HEK293 (cell line): ENCODE measurements around the gene OAT.

Experiments used
- CTCF ChIA-PET: fragments of 350-600 bp; formaldehyde crosslinking; extraction: SDS; loops from one replicate; lab custom pipeline; 2021; ENCODE audit warnings: antibody characterized with exemption; lab: Yijun Ruan, JAX
- POLR2A ChIA-PET: fragments of 300-600 bp; formaldehyde crosslinking; extraction: SDS; loops from one replicate; lab custom pipeline; 2020; ENCODE audit warnings: antibody characterized with exemption, inconsistent platforms; lab: Yijun Ruan, JAX
- H3K27ac ChIP-seq: fragments of 200-500 bp; sonication (Bioruptor generic); 2 replicates; pipeline ENCODE4 v1.5.1; 2014; ENCODE audit warnings: low read depth, low read length, control low read depth, inconsistent platforms; ENCODE audit errors: extremely low read depth
- H3K36me3 ChIP-seq, 2 experiments: fragments of 200-500 bp in 1 of 2; sonication (Bioruptor generic) in 1 of 2; 1 replicate in 1 of 2; 2 replicates in 1 of 2; pipeline ENCODE4 v1.5.1; 2014 to 2017; ENCODE audit warnings: inconsistent platforms in 2 of 2, low read length in 2 of 2; ENCODE audit not compliant: control insufficient read depth in 2 of 2, insufficient read depth in 1 of 2
- H3K4me1 ChIP-seq: fragments of 200-500 bp; sonication (Bioruptor generic); 2 replicates; pipeline ENCODE4 v1.5.1; 2014; ENCODE audit warnings: mild to moderate bottlenecking, low read length, inconsistent platforms; ENCODE audit not compliant: control insufficient read depth, insufficient read depth
- H3K4me3 ChIP-seq: 2 replicates; pipeline ENCODE4 v1.5.1; 2011; ENCODE audit warnings: low read depth, mild to moderate bottlenecking, control low read depth, low read length, moderate library complexity
- H3K9me3 ChIP-seq: fragments of 200-500 bp; sonication (Bioruptor generic); 2 replicates; pipeline ENCODE4 v1.5.1; 2014; ENCODE audit warnings: low read depth, low read length, inconsistent platforms; ENCODE audit not compliant: control insufficient read depth, insufficient read depth
- EGR2 ChIP-seq: fragments of 450-650 bp; formaldehyde crosslinking; IDR thresholded peaks from 2 replicates; pipeline ENCODE4 v1.5.1; 2016; ENCODE audit warnings: low read depth, missing biosample characterization, missing genetic modification characterization
- GLI2 ChIP-seq: fragments of 450-650 bp; formaldehyde crosslinking; IDR thresholded peaks from 2 replicates; pipeline ENCODE4; 2017; ENCODE audit warnings: missing biosample characterization, missing genetic modification characterization, low read depth, borderline replicate concordance
- GLIS1 ChIP-seq: fragments of 450-650 bp; formaldehyde crosslinking; IDR thresholded peaks from 2 replicates; pipeline ENCODE4 v1.5.1; 2016; ENCODE audit warnings: missing biosample characterization, missing genetic modification characterization
- HOXD13 ChIP-seq: sonication (generic); formaldehyde crosslinking; IDR thresholded peaks from 2 replicates; pipeline ENCODE4 v1.8.0; 2022; ENCODE audit warnings: missing genetic modification reagents, borderline replicate concordance
- SCRT2 ChIP-seq: fragments of 450-650 bp; formaldehyde crosslinking; IDR thresholded peaks from 2 replicates; pipeline ENCODE4 v1.5.1; 2016; ENCODE audit warnings: missing biosample characterization, missing genetic modification characterization
- SP3 ChIP-seq: fragments of 450-650 bp; formaldehyde crosslinking; IDR thresholded peaks from 2 replicates; pipeline ENCODE4 v1.5.1; 2016; ENCODE audit warnings: missing biosample characterization, missing genetic modification characterization
- TCF7L2 ChIP-seq: IDR thresholded peaks from 2 replicates; pipeline ENCODE4 v1.6.1; 2011; ENCODE audit warnings: low read depth, mild to moderate bottlenecking, inconsistent platforms, low read length, moderate library complexity, borderline replicate concordance
- WT1 ChIP-seq: fragments of 450-650 bp; formaldehyde crosslinking; IDR thresholded peaks from 2 replicates; pipeline ENCODE4 v1.5.1; 2016; ENCODE audit warnings: missing biosample characterization, missing genetic modification characterization
- ZBTB1 ChIP-seq: fragments of 450-650 bp; formaldehyde crosslinking; IDR thresholded peaks from 2 replicates; pipeline ENCODE4 v1.5.1; 2016; ENCODE audit warnings: missing biosample characterization, missing genetic modification characterization
- ZFP41 ChIP-seq: fragments of 450-650 bp; formaldehyde crosslinking; IDR thresholded peaks from 2 replicates; pipeline ENCODE4 v1.5.1; 2016; ENCODE audit warnings: missing biosample characterization, missing genetic modification characterization, borderline replicate concordance
- ZNF114 ChIP-seq: fragments of 450-650 bp; formaldehyde crosslinking; IDR thresholded peaks from 2 replicates; pipeline ENCODE4 v1.5.0; 2017; ENCODE audit warnings: missing biosample characterization, missing genetic modification characterization
- ZNF157 ChIP-seq: fragments of 450-650 bp; formaldehyde crosslinking; IDR thresholded peaks from 2 replicates; pipeline ENCODE4 v1.5.1; 2016; ENCODE audit warnings: missing biosample characterization, missing genetic modification characterization
- ZNF16 ChIP-seq: fragments of 450-650 bp; formaldehyde crosslinking; IDR thresholded peaks from 2 replicates; pipeline ENCODE4 v1.5.1; 2016; ENCODE audit warnings: low read depth, missing biosample characterization, missing genetic modification characterization
- ZNF202 ChIP-seq: fragments of 450-650 bp; formaldehyde crosslinking; IDR thresholded peaks from 2 replicates; pipeline ENCODE4 v1.5.1; 2016; ENCODE audit warnings: missing biosample characterization, missing genetic modification characterization, borderline replicate concordance
- ZNF23 ChIP-seq: fragments of 450-650 bp; formaldehyde crosslinking; IDR thresholded peaks from 2 replicates; pipeline ENCODE4 v1.5.1; 2016; ENCODE audit warnings: missing biosample characterization, missing genetic modification characterization, borderline replicate concordance
- ZNF24 ChIP-seq: fragments of 450-650 bp; formaldehyde crosslinking; IDR thresholded peaks from 2 replicates; pipeline ENCODE4 v1.5.1; 2016; ENCODE audit warnings: missing biosample characterization, missing genetic modification characterization
- ZNF274 ChIP-seq, 2 experiments: fragments of 200-500 bp in 1 of 2; fragments of 450-650 bp in 1 of 2; sonication (Bioruptor generic) in 1 of 2; formaldehyde crosslinking in 1 of 2; IDR thresholded peaks; 2 replicates each; pipeline versions ENCODE4 v1.5.1 to v1.6.1; 2014 to 2016; ENCODE audit warnings: borderline replicate concordance in 1 of 2, inconsistent platforms in 1 of 2, low read length in 1 of 2, missing biosample characterization in 1 of 2, missing genetic modification characterization in 1 of 2
- ZNF292 ChIP-seq: fragments of 450-650 bp; formaldehyde crosslinking; IDR thresholded peaks from 2 replicates; pipeline ENCODE4 v1.5.1; 2016; ENCODE audit warnings: low read depth, missing biosample characterization, missing genetic modification characterization, borderline replicate concordance
- ZNF341 ChIP-seq: fragments of 450-650 bp; formaldehyde crosslinking; IDR thresholded peaks from 2 replicates; pipeline ENCODE4; 2016; ENCODE audit warnings: low read depth, missing biosample characterization, missing genetic modification characterization
- ZNF350 ChIP-seq: fragments of 450-650 bp; formaldehyde crosslinking; IDR thresholded peaks from 2 replicates; pipeline ENCODE4 v1.5.0; 2017; ENCODE audit warnings: missing biosample characterization, mild to moderate bottlenecking, missing genetic modification characterization
- ZNF37A ChIP-seq: fragments of 450-650 bp; IDR thresholded peaks from 2 replicates; pipeline ENCODE4 v1.5.1; 2018; ENCODE audit warnings: missing biosample characterization, missing genetic modification characterization
- ZNF501 ChIP-seq: fragments of 450-650 bp; formaldehyde crosslinking; IDR thresholded peaks from 2 replicates; pipeline ENCODE4 v1.5.1; 2016; ENCODE audit warnings: missing biosample characterization, missing genetic modification characterization
- ZNF555 ChIP-seq: fragments of 450-650 bp; formaldehyde crosslinking; conservative IDR thresholded peaks from 2 replicates; pipeline ENCODE4 v1.5.1; 2017; ENCODE audit warnings: missing biosample characterization, mild to moderate bottlenecking, missing genetic modification characterization, inconsistent platforms
- ZNF560 ChIP-seq: fragments of 450-650 bp; formaldehyde crosslinking; IDR thresholded peaks from 2 replicates; pipeline ENCODE4 v1.5.1; 2017; ENCODE audit warnings: missing biosample characterization, missing genetic modification characterization, borderline replicate concordance
- ZNF621 ChIP-seq: fragments of 450-650 bp; formaldehyde crosslinking; IDR thresholded peaks from 2 replicates; pipeline ENCODE4 v1.5.1; 2017; ENCODE audit warnings: missing biosample characterization, missing genetic modification characterization
- ZNF776 ChIP-seq: fragments of 450-650 bp; formaldehyde crosslinking; IDR thresholded peaks from 2 replicates; pipeline ENCODE4 v1.5.0; 2017; ENCODE audit warnings: missing biosample characterization, missing genetic modification characterization, borderline replicate concordance
- ZXDB ChIP-seq: fragments of 450-650 bp; formaldehyde crosslinking; IDR thresholded peaks from 2 replicates; pipeline ENCODE4 v1.5.1; 2016; ENCODE audit warnings: missing biosample characterization, missing genetic modification characterization
- TF ChIP-seq, protein P1 (sequence below): fragments of 450-650 bp; formaldehyde crosslinking; IDR thresholded peaks from 2 replicates; pipeline ENCODE4 v1.5.1; 2016; ENCODE audit warnings: missing biosample characterization, missing genetic modification characterization

Gene OAT

DNA sequence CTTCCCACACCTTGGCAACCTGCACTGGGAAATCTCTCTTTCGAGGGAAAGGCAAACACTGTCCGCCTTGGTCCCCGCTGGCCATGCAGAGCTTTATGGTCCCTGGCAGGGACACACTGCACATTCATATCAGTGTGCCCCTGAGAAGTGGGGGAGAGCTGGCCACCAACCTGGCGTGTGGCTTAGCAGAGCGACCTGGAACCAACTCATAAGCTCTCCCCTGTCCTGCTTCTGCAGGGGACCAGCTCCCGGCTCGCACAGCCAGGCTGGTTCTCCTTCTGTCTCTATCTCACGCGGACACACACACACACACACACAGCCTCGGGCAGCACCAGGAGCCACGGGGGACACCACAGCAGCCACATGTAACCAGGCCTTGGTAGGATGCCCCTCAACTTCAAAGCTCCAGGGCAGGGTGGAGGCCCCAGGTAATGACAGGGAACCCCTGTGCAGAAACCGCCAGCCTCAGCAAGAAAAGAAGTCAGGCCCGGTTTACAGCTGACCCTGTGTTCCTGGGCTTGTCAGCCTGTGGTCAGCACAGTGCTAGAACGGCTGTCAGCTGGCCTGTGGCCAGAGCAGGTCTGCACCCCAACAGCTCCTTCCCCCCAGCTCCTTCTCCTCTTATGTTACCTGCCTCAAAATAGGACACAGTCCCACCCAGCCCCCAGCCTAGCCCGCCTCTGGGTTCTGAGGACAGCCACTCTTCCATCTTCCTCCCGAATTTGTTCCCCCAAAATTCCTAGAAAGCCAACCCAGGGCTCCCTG is 69.3 kb downstream of the OAT start:
- no peak for TF ChIP-seq ZNF341
- TF ChIP-seq ZNF114 (tag by site-specific recombination), result no peak
- TF ChIP-seq ZNF157 (tag by site-specific recombination), result no peak
- TF ChIP-seq HOXD13, result no peak
- TF ChIP-seq ZNF621 (tag by site-specific recombination), result no peak
- no peak for TF ChIP-seq ZNF350 (tag by site-specific recombination)
- TF ChIP-seq ZBTB1 (tag by site-specific recombination), result no peak
- no peak for TF ChIP-seq ZNF16
- H3K27ac ChIP-seq, result no peak overlapping the region
- H3K4me1 ChIP-seq, result no peaks in the 10 kb centered on the region; the same call in 1 of the 2 replicates
- H3K36me3 ChIP-seq, result no peaks in the 10 kb centered on the region
- ChIA-PET CTCF (interaction anchor here (1.4 to 1.6 kb wide), 2 partner anchors 40 to 354 kb away, joined by 6 to 8 read pairs; no protein-coding TSS in a partner anchor), POLR2A (no interaction called here)
- H3K9me3 ChIP-seq, result no peaks in the 10 kb centered on the region
- no peak overlapping the region for H3K4me3 ChIP-seq

DNA sequence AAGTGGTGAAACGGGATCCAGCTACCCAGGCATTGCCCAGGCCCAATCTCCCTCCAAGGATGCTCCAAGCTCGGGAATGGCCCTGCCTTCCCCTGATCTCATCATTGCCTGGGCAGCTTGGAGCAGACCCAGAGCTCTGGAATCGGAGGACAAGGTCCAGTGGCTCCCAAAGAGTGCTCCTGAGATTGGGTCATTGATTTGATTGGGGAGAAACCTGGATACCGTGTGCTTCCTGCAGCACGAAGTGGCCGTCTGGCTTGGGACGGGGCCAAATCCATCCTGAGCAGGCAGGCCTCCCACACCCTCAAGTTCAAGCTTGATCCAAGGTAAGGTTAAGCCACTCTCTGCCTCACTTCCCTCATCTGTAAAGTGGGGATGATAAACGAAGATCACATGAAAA is 69.9 kb downstream of the OAT start:
- H3K36me3 ChIP-seq, result no peaks in the 10 kb centered on the region
- no peak overlapping the region for H3K4me3 ChIP-seq
- ChIA-PET POLR2A (no interaction called here), CTCF (interaction anchor here (1.4 to 1.6 kb wide), 2 partner anchors 41 to 354 kb away, joined by 6 to 8 read pairs; no protein-coding TSS in a partner anchor)
- TF ChIP-seq TCF7L2 (no peak), ZXDB (tag by site-specific recombination) (no peak), ZNF23 (no peak), ZNF202 (tag by site-specific recombination) (no peak), SCRT2 (tag by site-specific recombination) (no peak), ZNF37A (no peak), ZFP41 (tag by site-specific recombination) (no peak)
- TF ChIP-seq, protein P1, sequence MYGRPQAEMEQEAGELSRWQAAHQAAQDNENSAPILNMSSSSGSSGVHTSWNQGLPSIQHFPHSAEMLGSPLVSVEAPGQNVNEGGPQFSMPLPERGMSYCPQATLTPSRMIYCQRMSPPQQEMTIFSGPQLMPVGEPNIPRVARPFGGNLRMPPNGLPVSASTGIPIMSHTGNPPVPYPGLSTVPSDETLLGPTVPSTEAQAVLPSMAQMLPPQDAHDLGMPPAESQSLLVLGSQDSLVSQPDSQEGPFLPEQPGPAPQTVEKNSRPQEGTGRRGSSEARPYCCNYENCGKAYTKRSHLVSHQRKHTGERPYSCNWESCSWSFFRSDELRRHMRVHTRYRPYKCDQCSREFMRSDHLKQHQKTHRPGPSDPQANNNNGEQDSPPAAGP (tag by site-specific recombination), result no peak
- no peaks in the 10 kb centered on the region for H3K4me1 ChIP-seq
- H3K9me3 ChIP-seq, result no peaks in the 10 kb centered on the region
- no peak overlapping the region for H3K27ac ChIP-seq

DNA sequence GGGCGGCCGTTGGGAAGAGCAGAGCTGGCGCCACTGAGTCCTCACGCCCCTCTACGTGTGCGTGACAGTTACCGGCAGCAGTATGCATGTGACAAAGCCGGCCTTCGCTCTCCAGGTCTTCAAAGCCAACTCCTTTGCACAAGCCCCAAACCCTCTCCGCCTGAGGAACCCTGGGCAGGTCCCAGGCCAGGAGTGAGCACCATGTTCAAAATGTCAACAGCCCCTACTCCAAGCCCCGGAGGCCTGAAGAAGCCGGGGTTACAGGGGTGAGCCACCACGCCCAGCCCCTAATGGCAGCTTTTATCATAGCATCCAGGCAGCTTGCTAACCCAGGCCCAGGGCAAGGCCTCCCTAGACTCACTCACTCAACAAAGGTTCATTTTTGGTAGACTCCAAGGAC is 70.8 kb downstream of the OAT start:
- H3K4me3 ChIP-seq, result no peak overlapping the region
- POLR2A ChIA-PET, result no interaction called here
- no peak for TF ChIP-seq ZNF555 (tag by site-specific recombination)
- TF ChIP-seq EGR2 (tag by site-specific recombination), result no peak
- no peak for TF ChIP-seq ZNF560 (tag by site-specific recombination)
- no peak for TF ChIP-seq WT1 (tag by site-specific recombination)
- no peak for TF ChIP-seq ZNF621 (tag by site-specific recombination)
- TF ChIP-seq ZNF292 (tag by site-specific recombination), result no peak
- no peak for TF ChIP-seq GLI2 (tag by site-specific recombination)
- TF ChIP-seq SP3, result no peak
- no peak for TF ChIP-seq ZBTB1 (tag by site-specific recombination)
- no peak for TF ChIP-seq ZNF501
- no peak for TF ChIP-seq ZNF24 (tag by site-specific recombination)
- TF ChIP-seq ZNF274 (IDR thresholded peaks at IDR 0.05; ENCODE audit: low read length), result no peak
- no peak for TF ChIP-seq ZNF274 (tag by site-specific recombination; IDR thresholded peaks at IDR 0.05; ENCODE audit: borderline replicate concordance)
- no peak for TF ChIP-seq ZXDB (tag by site-specific recombination)
- TF ChIP-seq GLIS1, result no peak
- no peak for TF ChIP-seq ZNF23
- TF ChIP-seq ZNF776 (tag by site-specific recombination), result no peak
- no peak for TF ChIP-seq ZNF114 (tag by site-specific recombination)
- TF ChIP-seq, all 188 proteins: peak for 0
- no peaks in the 10 kb centered on the region for H3K9me3 ChIP-seq
- H3K36me3 ChIP-seq, result no peaks in the 10 kb centered on the region
- no peaks in the 10 kb centered on the region for H3K4me1 ChIP-seq
- H3K27ac ChIP-seq, result no peak overlapping the region
- CTCF ChIA-PET, result interaction anchor here (1.6 kb wide), 1 partner anchor 42 kb away, joined by 8 read pairs; no protein-coding TSS in a partner anchor
